IMR-90 (cell line): ENCODE data around the gene ROBO2. TPM values are rescaled to one million over a fixed set of nuclear protein-coding genes. Genes with fewer than 3 reads are reported as not detected.

Experiments used
- ATAC-seq: fragments of 200-7000 bp; cut with Tn5 transposase; 2 replicates; pipeline ENCODE4 v1.9.1; 2020; ENCODE audit warnings: low read depth, mild to moderate bottlenecking, moderate library complexity
- BruUV-seq: library from RNA; stranded (reverse); fragments of 400-500 nt; replicated peaks from 2 replicates; lab custom pipeline; 2021; lab: Mats Ljungman, UMichigan
- CTCF ChIA-PET: fragments of 300-600 bp; formaldehyde crosslinking; extraction: SDS; loops from one replicate; lab custom pipeline; 2021; ENCODE audit warnings: antibody characterized with exemption; lab: Yijun Ruan, JAX
- POLR2A ChIA-PET: fragments of 300-600 bp; sonication (Branson Sonifier 250); formaldehyde crosslinking; loops from one replicate; lab custom pipeline; 2022; ENCODE audit warnings: antibody characterized with exemption; ENCODE audit not compliant: unreplicated experiment; lab: Charles Lee
- DNase-seq: peaks from one replicate; pipeline ENCODE4 v3.0.0; 2013
- H2AFZ ChIP-seq: replicated peaks from 2 replicates; pipeline ENCODE3; 2013; ENCODE audit warnings: low read length, mild to moderate bottlenecking; ENCODE audit not compliant: poor library complexity
- H2AK5ac ChIP-seq: 2 replicates; pipeline ENCODE4 v1.6.1; 2013; ENCODE audit warnings: low read depth, low read length, inconsistent platforms
- H2AK9ac ChIP-seq: replicated peaks from 2 replicates; pipeline ENCODE3; 2013; ENCODE audit warnings: mild to moderate bottlenecking, low read depth, low read length, moderate library complexity; ENCODE audit not compliant: poor library complexity
- H2BK120ac ChIP-seq: 2 replicates; pipeline ENCODE4 v1.6.1; 2013; ENCODE audit warnings: low read depth, low read length, inconsistent platforms
- H2BK15ac ChIP-seq: 3 replicates; pipeline ENCODE4 v1.6.1; 2013; ENCODE audit warnings: low read depth, low read length, inconsistent platforms
- H2BK20ac ChIP-seq: 2 replicates; pipeline ENCODE4 v1.6.1; 2013; ENCODE audit warnings: low read depth, mild to moderate bottlenecking, inconsistent platforms, low read length, moderate library complexity
- H2BK5ac ChIP-seq: 2 replicates; pipeline ENCODE4 v1.6.1; 2013; ENCODE audit warnings: mild to moderate bottlenecking, low read depth, low read length, inconsistent platforms; ENCODE audit not compliant: poor library complexity, severe bottlenecking
- H3K14ac ChIP-seq: replicated peaks from 2 replicates; pipeline ENCODE4 v1.6.1; 2013; ENCODE audit warnings: low read depth, low read length, inconsistent platforms
- H3K18ac ChIP-seq: 2 replicates; pipeline ENCODE4 v1.6.1; 2013; ENCODE audit warnings: low read depth, low read length, control low read depth
- H3K23ac ChIP-seq: 2 replicates; pipeline ENCODE4 v1.6.1; 2013; ENCODE audit warnings: low read depth, low read length, inconsistent platforms
- H3K27ac ChIP-seq: 2 replicates; pipeline ENCODE4 v1.5.1; 2013; ENCODE audit warnings: mild to moderate bottlenecking, control low read depth, low read length; ENCODE audit not compliant: insufficient read depth
- H3K27me3 ChIP-seq: 2 replicates; pipeline ENCODE4 v1.6.1; 2013; ENCODE audit warnings: low read length; ENCODE audit not compliant: control insufficient read depth, insufficient read depth
- H3K36me3 ChIP-seq: 2 replicates; pipeline ENCODE4 v1.6.1; 2013; ENCODE audit warnings: low read length, mixed read lengths; ENCODE audit not compliant: control insufficient read depth, insufficient read depth
- H3K4ac ChIP-seq: 2 replicates; pipeline ENCODE4 v1.6.1; 2013; ENCODE audit warnings: low read depth, low read length, inconsistent platforms
- H3K4me1 ChIP-seq: 2 replicates; pipeline ENCODE4 v1.6.1; 2013; ENCODE audit warnings: low read length, mixed read lengths; ENCODE audit not compliant: control insufficient read depth, insufficient read depth
- H3K4me2 ChIP-seq: 2 replicates; pipeline ENCODE4 v1.6.1; 2013; ENCODE audit warnings: low read depth, mild to moderate bottlenecking, control low read depth, low read length, moderate library complexity
- H3K4me3 ChIP-seq: 2 replicates; pipeline ENCODE4 v1.5.1; 2013; ENCODE audit warnings: low read depth, mild to moderate bottlenecking, control low read depth, low read length, moderate library complexity; ENCODE audit not compliant: insufficient read depth
- H3K56ac ChIP-seq: 2 replicates; pipeline ENCODE4 v1.6.1; 2013; ENCODE audit warnings: low read length, inconsistent platforms; ENCODE audit not compliant: insufficient read depth; ENCODE audit errors: extremely low read depth
- H3K79me1 ChIP-seq, 2 experiments: 2 replicates each; pipeline ENCODE4 v1.6.1; 2013; ENCODE audit warnings: low read length in 2 of 2, inconsistent platforms in 1 of 2, low read depth in 1 of 2
- H3K9ac ChIP-seq: 2 replicates; pipeline ENCODE4 v1.6.1; 2013; ENCODE audit warnings: low read depth, low read length, control low read depth
- H3K9me1 ChIP-seq: 2 replicates; pipeline ENCODE4 v1.6.1; 2013; ENCODE audit warnings: low read length, inconsistent platforms; ENCODE audit not compliant: insufficient read depth
- H3K9me3 ChIP-seq: 2 replicates; pipeline ENCODE4 v1.6.1; 2013; ENCODE audit warnings: low read length; ENCODE audit not compliant: control insufficient read depth, insufficient read depth
- H4K20me1 ChIP-seq: 2 replicates; pipeline ENCODE4 v1.6.1; 2013; ENCODE audit warnings: low read length, inconsistent platforms; ENCODE audit not compliant: insufficient read depth
- H4K5ac ChIP-seq: 2 replicates; pipeline ENCODE4 v1.6.1; 2013; ENCODE audit warnings: mild to moderate bottlenecking, low read depth, low read length, control low read depth
- H4K8ac ChIP-seq, 2 experiments: 2 replicates each; pipeline ENCODE4 v1.6.1; 2013; ENCODE audit warnings: low read depth in 2 of 2, low read length in 2 of 2, control low read depth in 1 of 2, inconsistent platforms in 1 of 2
- H4K91ac ChIP-seq: 2 replicates; pipeline ENCODE4 v1.6.1; 2013; ENCODE audit warnings: low read depth, low read length, inconsistent platforms; ENCODE audit not compliant: insufficient read depth
- BHLHE40 ChIP-seq: fragments of 150-350 bp; IDR thresholded peaks from 2 replicates; pipeline ENCODE4 v1.6.1; 2016; ENCODE audit warnings: mild to moderate bottlenecking, low read depth, low read length
- MAZ ChIP-seq: IDR thresholded peaks from 2 replicates; pipeline ENCODE4 v1.6.1; 2012; ENCODE audit warnings: low read depth, mild to moderate bottlenecking, low read length, improper control_type of control experiment, moderate library complexity, borderline replicate concordance
- MXI1 ChIP-seq: IDR thresholded peaks from 2 replicates; pipeline ENCODE4 v1.6.1; 2012; ENCODE audit warnings: low read depth, mild to moderate bottlenecking, low read length, moderate library complexity, borderline replicate concordance
- RAD21 ChIP-seq: IDR thresholded peaks from 2 replicates; pipeline ENCODE4 v1.6.1; 2012; ENCODE audit warnings: low read length, improper control_type of control experiment
- RFX5 ChIP-seq: IDR thresholded peaks from 2 replicates; pipeline ENCODE4 v1.8.0; 2012; ENCODE audit warnings: low read depth, mild to moderate bottlenecking, low read length, moderate library complexity
- WGBS, 2 experiments: methylation state at CpG; one replicate each; pipeline versions ENCODE4 v1.1.5 to v1.1.7; 2013; ENCODE audit warnings: missing lambda C conversion rate in 2 of 2; ENCODE audit not compliant: insufficient read length in 1 of 2; ENCODE audit errors: extremely low coverage in 2 of 2; 5-methylcytosine and 5-hydroxymethylcytosine counted together
- dilution Hi-C: fragments of 300-500 bp; cut with HindIII; formaldehyde crosslinking; loops from one replicate; pipeline ENCODE4 v1.14.3; 2018; ENCODE audit warnings: low sequenced_read_pairs; ENCODE audit not compliant: unreplicated experiment
- in situ Hi-C: fragments of 300-500 bp; cut with MboI; formaldehyde crosslinking; loops from 3 replicates; pipeline ENCODE4 v1.14.3; 2019; ENCODE audit warnings: low sequenced_read_pairs, inconsistent platforms, mixed read lengths
- intact Hi-C: fragments of 100-400 bp; cut with micrococcal nuclease; formaldehyde crosslinking; loops from 2 replicates; pipeline ENCODE4 v1.10.0; 2022
- polyA plus RNA-seq, 3 experiments: library from polyadenylated mRNA; depleted of rRNA; stranded (reverse); fragments of >200 nt; gene quantifications; 2 replicates each; pipeline ENCODE4 v1.2.3, GENCODE V29; 2012; ENCODE audit warnings: low replicate concordance in 1 of 3
- total RNA-seq: library from RNA; depleted of rRNA; stranded (reverse); fragments of >200 nt; gene quantifications from 2 replicates; pipeline ENCODE4 v1.2.3, GENCODE V29; 2012
- TF ChIP-seq, protein P1 (sequence below): fragments of 150-350 bp; IDR thresholded peaks from 2 replicates; pipeline ENCODE4 v1.6.1; 2017; ENCODE audit warnings: mild to moderate bottlenecking, antibody characterized with exemption, low read length, low read depth
- TF ChIP-seq, protein P2 (sequence below): fragments of 150-350 bp; IDR thresholded peaks from 2 replicates; pipeline ENCODE4 v1.6.1; 2016; ENCODE audit warnings: low read depth, mild to moderate bottlenecking, low read length, moderate library complexity, borderline replicate concordance

ROBO2 gene
- total and polyA plus RNA-seq, 2 of the 4 experiments (the other 2 are of a cell fraction), result 9.3 to 14.5 TPM

DNA sequence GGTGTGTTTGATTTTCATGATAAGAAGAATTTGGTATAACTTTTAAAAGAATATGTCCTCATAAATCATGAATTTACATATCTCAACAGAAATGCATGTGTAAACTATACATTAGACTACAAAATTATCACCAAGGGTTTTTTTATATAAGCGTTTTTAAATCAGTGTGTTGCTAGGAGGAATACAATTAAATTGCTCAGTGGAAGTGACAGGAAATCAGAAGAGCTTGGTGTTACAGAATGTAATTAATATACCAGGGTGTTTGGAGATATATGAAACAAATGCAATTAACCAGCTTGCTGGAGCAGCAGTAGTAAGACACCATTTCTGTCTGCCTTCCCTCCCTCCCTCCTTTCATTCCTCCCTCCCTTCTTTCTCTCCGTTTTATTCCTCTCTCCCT lies 2.4 kb downstream of the ROBO2 start:
- Histone ChIP-seq H3K9ac (no peak overlapping the region), H4K20me1 (no peaks in the 10 kb centered on the region), H3K23ac (no peak overlapping the region), H3K56ac (no peak overlapping the region), H2AK9ac (no peak overlapping the region), H3K79me1 (no peaks in the 10 kb centered on the region), H3K4me3 (no peak overlapping the region), H3K4ac (no peak overlapping the region), H4K91ac (no peak overlapping the region), H3K36me3 (no peaks in the 10 kb centered on the region), H4K8ac (no peak overlapping the region), H3K27me3 (peaks cover 29% of the 10 kb centered on the region), H3K4me1 (no peaks in the 10 kb centered on the region), H2BK15ac (no peak overlapping the region), H3K18ac (no peak overlapping the region), H3K4me2 (no peak overlapping the region), H2AFZ (no peak overlapping the region), H4K5ac (no peak overlapping the region), H3K27ac (no peak overlapping the region), H2BK5ac (no peak overlapping the region), H3K14ac (no peak overlapping the region), H2BK20ac (no peak overlapping the region), H2AK5ac (no peak overlapping the region), H3K9me1 (no peaks in the 10 kb centered on the region), H3K9me3 (no peaks in the 10 kb centered on the region), H2BK120ac (no peak overlapping the region)
- ATAC-seq (no peak), DNase-seq (no peak)
- intact Hi-C loops, result no loop called here
- ChIA-PET POLR2A (no interaction called here), CTCF (interaction anchor here (0.5 to 0.7 kb wide), 2 partner anchors 215 to 278 kb away, joined by 3 to 4 read pairs; no protein-coding TSS in a partner anchor)
- BruUV-seq, result no TSS peak
- no peak for TF ChIP-seq MAZ
- TF ChIP-seq, protein P1, sequence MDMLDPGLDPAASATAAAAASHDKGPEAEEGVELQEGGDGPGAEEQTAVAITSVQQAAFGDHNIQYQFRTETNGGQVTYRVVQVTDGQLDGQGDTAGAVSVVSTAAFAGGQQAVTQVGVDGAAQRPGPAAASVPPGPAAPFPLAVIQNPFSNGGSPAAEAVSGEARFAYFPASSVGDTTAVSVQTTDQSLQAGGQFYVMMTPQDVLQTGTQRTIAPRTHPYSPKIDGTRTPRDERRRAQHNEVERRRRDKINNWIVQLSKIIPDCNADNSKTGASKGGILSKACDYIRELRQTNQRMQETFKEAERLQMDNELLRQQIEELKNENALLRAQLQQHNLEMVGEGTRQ, result no peak
- no peak for TF ChIP-seq BHLHE40
- TF ChIP-seq RAD21, result no peak
- TF ChIP-seq, protein P2, sequence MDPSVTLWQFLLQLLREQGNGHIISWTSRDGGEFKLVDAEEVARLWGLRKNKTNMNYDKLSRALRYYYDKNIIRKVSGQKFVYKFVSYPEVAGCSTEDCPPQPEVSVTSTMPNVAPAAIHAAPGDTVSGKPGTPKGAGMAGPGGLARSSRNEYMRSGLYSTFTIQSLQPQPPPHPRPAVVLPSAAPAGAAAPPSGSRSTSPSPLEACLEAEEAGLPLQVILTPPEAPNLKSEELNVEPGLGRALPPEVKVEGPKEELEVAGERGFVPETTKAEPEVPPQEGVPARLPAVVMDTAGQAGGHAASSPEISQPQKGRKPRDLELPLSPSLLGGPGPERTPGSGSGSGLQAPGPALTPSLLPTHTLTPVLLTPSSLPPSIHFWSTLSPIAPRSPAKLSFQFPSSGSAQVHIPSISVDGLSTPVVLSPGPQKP, result no peak
- TF ChIP-seq RFX5, result no peak
- TF ChIP-seq MXI1, result no peak
- WGBS, 2 experiments, result 100% methylated on average over 1 of the region's 2 CpGs; no CpG with 5 or more reads in 1 of the 2 experiments
- in situ Hi-C loops, result loop anchor here (25.0 kb wide), 1 partner anchor 1170 kb away; no protein-coding TSS in a partner anchor
- dilution Hi-C loops, result no loop called here
